CD14-positive monocyte (primary cell): Measurements from ENCODE around the gene DENND2C. TPM values are rescaled to one million over a fixed set of nuclear protein-coding genes. Genes with fewer than 3 reads are reported as not detected.

Experiments used
- DNase-seq, 3 donors: peaks; one replicate each; pipeline ENCODE4 v3.0.0-alpha.2; 2011 to 2022
- H2AFZ ChIP-seq: 2 replicates; pipeline ENCODE4 v1.6.0; 2012; ENCODE audit warnings: mild to moderate bottlenecking, low read depth, low read length, inconsistent platforms; ENCODE audit not compliant: insufficient read depth, poor library complexity, severe bottlenecking
- H3K27ac ChIP-seq, 2 donors: 1 replicate in 1 of 2; 2 replicates in 1 of 2; pipeline ENCODE4 v1.5.1; 2012 to 2013; ENCODE audit warnings: low read length in 2 of 2, control low read depth in 1 of 2, inconsistent platforms in 1 of 2, low read depth in 1 of 2, mild to moderate bottlenecking in 1 of 2
- H3K27me3 ChIP-seq, 2 donors: one replicate each; pipeline versions ENCODE4 v1.6.0 to v1.6.1; 2011 to 2013; ENCODE audit warnings: low read length in 2 of 2; ENCODE audit not compliant: control insufficient read depth in 2 of 2, insufficient read depth in 2 of 2
- H3K36me3 ChIP-seq, 2 donors: replicated peaks in 1 of 2; 1 replicate in 1 of 2; 2 replicates in 1 of 2; pipeline versions ENCODE4 v1.5.1 to v1.6.1; 2012 to 2013; ENCODE audit warnings: low read length in 2 of 2, control low read depth in 1 of 2, inconsistent platforms in 1 of 2, mild to moderate bottlenecking in 1 of 2; ENCODE audit not compliant: insufficient read depth in 2 of 2, control insufficient read depth in 1 of 2
- H3K4me1 ChIP-seq, 2 donors: 1 replicate in 1 of 2; 2 replicates in 1 of 2; pipeline versions ENCODE4 v1.5.1 to v1.6.1; 2012 to 2013; ENCODE audit warnings: low read length in 2 of 2, control low read depth in 1 of 2, inconsistent platforms in 1 of 2, mild to moderate bottlenecking in 1 of 2, moderate library complexity in 1 of 2; ENCODE audit not compliant: insufficient read depth in 2 of 2, control insufficient read depth in 1 of 2
- H3K4me2 ChIP-seq: replicated peaks from 2 replicates; pipeline ENCODE3; 2012; ENCODE audit warnings: low read length, moderate library complexity, mild to moderate bottlenecking; ENCODE audit not compliant: poor library complexity, severe bottlenecking; ENCODE audit errors: extremely low read depth
- H3K4me3 ChIP-seq, 3 experiments: fragments of 200-600 bp in 1 of 3; sonication (generic) in 1 of 3; replicated peaks in 1 of 3; 1 replicate in 2 of 3; 2 replicates in 1 of 3; pipeline ENCODE4 v1.5.1; 2011 to 2013; ENCODE audit warnings: low read length in 3 of 3, mild to moderate bottlenecking in 3 of 3, control low read depth in 2 of 3, low read depth in 2 of 3, inconsistent platforms in 1 of 3, moderate library complexity in 1 of 3
- H3K79me2 ChIP-seq: 2 replicates; pipeline ENCODE4 v1.6.0; 2012; ENCODE audit warnings: mild to moderate bottlenecking, control low read depth, inconsistent platforms, low read length, moderate library complexity; ENCODE audit not compliant: insufficient read depth
- H3K9ac ChIP-seq: 2 replicates; pipeline ENCODE4 v1.6.0; 2017; ENCODE audit warnings: low read length, mild to moderate bottlenecking; ENCODE audit not compliant: insufficient read depth, poor library complexity, severe bottlenecking
- H3K9me3 ChIP-seq, 2 donors: replicated peaks in 1 of 2; 1 replicate in 1 of 2; 2 replicates in 1 of 2; pipeline versions ENCODE4 v1.5.1 to v1.6.1; 2012 to 2013; ENCODE audit warnings: low read length in 2 of 2, control low read depth in 1 of 2; ENCODE audit not compliant: control insufficient read depth in 1 of 2, insufficient read depth in 1 of 2
- H4K20me1 ChIP-seq: 2 replicates; pipeline ENCODE4 v1.6.0; 2012; ENCODE audit warnings: mild to moderate bottlenecking, low read length, control low read depth, moderate library complexity; ENCODE audit not compliant: insufficient read depth
- H3K27ac Mint-ChIP-seq, 7 donors: one replicate each; pipeline ENCODE4 v1.8.0; 2020; ENCODE audit warnings: mild to moderate bottlenecking in 7 of 7, mixed read lengths in 7 of 7, moderate library complexity in 6 of 7, inconsistent platforms in 2 of 7
- H3K27me3 Mint-ChIP-seq, 3 donors: one replicate each; pipeline ENCODE4 v1.8.0; 2021 to 2022; ENCODE audit warnings: low read depth in 3 of 3, mild to moderate bottlenecking in 3 of 3, mixed read lengths in 3 of 3, moderate library complexity in 3 of 3, inconsistent platforms in 1 of 3
- H3K36me3 Mint-ChIP-seq, 2 donors: one replicate each; pipeline ENCODE4 v1.8.0; 2020; ENCODE audit warnings: mixed read lengths in 2 of 2, inconsistent platforms in 1 of 2, mild to moderate bottlenecking in 1 of 2
- H3K4me1 Mint-ChIP-seq: one replicate; pipeline ENCODE4 v1.8.0; 2020; ENCODE audit warnings: mild to moderate bottlenecking, mixed read lengths
- H3K4me3 Mint-ChIP-seq, 2 donors: one replicate each; pipeline ENCODE4 v1.8.0; 2020; ENCODE audit warnings: mild to moderate bottlenecking in 2 of 2, mixed read lengths in 2 of 2, moderate library complexity in 1 of 2
- H3K9me3 Mint-ChIP-seq, 7 donors: one replicate each; pipeline ENCODE4 v1.8.0; 2020 to 2022; ENCODE audit warnings: mixed read lengths in 7 of 7, mild to moderate bottlenecking in 6 of 7, moderate library complexity in 6 of 7, inconsistent platforms in 2 of 7
- CTCF ChIP-seq: fragments of 200-600 bp; IDR thresholded peaks from one replicate; pipeline ENCODE4 v1.8.0; 2022; ENCODE audit warnings: antibody characterized with exemption, mild to moderate bottlenecking
- WGBS: methylation state at CpG from one replicate; pipeline ENCODE4 v1.1.5; 2013; ENCODE audit warnings: missing lambda C conversion rate; ENCODE audit not compliant: insufficient coverage; 5-methylcytosine and 5-hydroxymethylcytosine counted together
- intact Hi-C, 2 donors: fragments of 100-400 bp; cut with micrococcal nuclease; formaldehyde crosslinking; loops; one replicate each; pipeline versions ENCODE4 v1.15.0 to v1.15.1; 2023
- polyA plus RNA-seq, 3 donors: library from polyadenylated mRNA; depleted of rRNA in 1 of 3; unstranded in 2 of 3; stranded (reverse) in 1 of 3; fragments of 300-500 nt in 2 of 3; fragments of >200 nt in 1 of 3; fragmentation: Illumina TruSeq in 2 of 3; gene quantifications; 1 replicate in 2 of 3; 2 replicates in 1 of 3; pipeline ENCODE4 v1.2.3, GENCODE V29; 2012 to 2021

The DENND2C gene
- polyA plus RNA-seq, 3 donors, result 0.03 to 0.07 (median 0.06) TPM

DNA sequence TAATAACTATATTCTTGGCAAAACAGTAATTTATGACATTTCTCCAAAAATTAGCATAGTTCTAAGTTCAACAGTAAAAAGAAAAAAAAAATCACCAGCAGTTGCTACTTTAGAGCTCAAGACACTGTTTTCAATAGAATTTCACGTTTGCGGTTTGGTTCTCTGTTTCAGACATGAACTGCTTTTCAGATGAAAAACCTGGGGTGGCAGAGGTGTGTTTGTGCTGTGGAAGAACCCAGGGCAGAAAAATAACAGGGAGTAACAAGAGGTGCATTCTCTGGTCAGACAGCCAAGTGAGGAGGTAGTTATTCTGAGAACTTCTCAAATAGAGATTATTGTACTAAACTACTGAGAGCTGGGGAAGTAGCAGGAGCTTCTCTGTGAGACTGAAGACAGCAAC lies 37.8 kb upstream of the DENND2C start:
- no peak overlapping the region for H3K27ac ChIP-seq
- no peaks in the 10 kb centered on the region for H3K4me1 Mint-ChIP-seq
- peaks cover 54 to 65% of the 10 kb centered on the region in 2 donors for H3K36me3 Mint-ChIP-seq
- no peaks in the 10 kb centered on the region for H3K79me2 ChIP-seq
- H3K4me2 ChIP-seq, result no peak overlapping the region
- no peak for TF ChIP-seq CTCF
- intact Hi-C loops, result no loop called here
- H3K4me3 ChIP-seq, result no peak overlapping the region
- no peaks in the 10 kb centered on the region for H3K27me3 Mint-ChIP-seq
- no peaks in the 10 kb centered on the region for H4K20me1 ChIP-seq
- no peaks in the 10 kb centered on the region for H3K9me3 ChIP-seq
- H3K9ac ChIP-seq, result no peak overlapping the region
- peaks cover 61 to 73% of the 10 kb centered on the region in 2 donors for H3K36me3 ChIP-seq
- H3K27ac Mint-ChIP-seq, result peak overlapping the region in 4 of 7 donors; percentile 2 to 41 (median 12)
- H2AFZ ChIP-seq, result no peak overlapping the region
- no peaks in the 10 kb centered on the region for H3K9me3 Mint-ChIP-seq
- H3K4me3 Mint-ChIP-seq, result no peak overlapping the region
- DNase-seq, result no peak
- no peaks in the 10 kb centered on the region for H3K27me3 ChIP-seq
- no peaks in the 10 kb centered on the region for H3K4me1 ChIP-seq
- WGBS, result no CpG with 5 or more reads among the region's 2 CpGs

DNA sequence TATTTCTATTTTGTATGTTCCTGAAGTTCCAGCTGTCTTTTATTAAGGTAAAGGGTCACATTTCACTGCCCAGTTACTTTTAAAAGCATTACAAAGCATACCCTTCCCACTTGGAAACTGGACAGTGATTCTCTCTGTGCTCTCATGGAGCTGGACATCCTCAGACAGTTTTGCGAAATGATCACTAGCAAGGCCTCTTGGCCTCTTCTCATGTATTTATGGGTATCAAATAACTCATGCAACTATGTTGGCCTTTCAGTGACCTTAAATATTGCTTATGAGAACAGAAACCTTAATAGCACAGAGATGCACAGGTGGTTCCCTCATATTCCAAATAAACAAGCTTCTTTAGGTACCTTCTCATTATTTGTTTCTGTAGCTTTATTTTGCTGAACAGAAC lies 33.4 kb upstream of the DENND2C start:
- H3K79me2 ChIP-seq, result no peaks in the 10 kb centered on the region
- H3K27me3 ChIP-seq, result no peaks in the 10 kb centered on the region
- peaks cover 0 to 6% (median 1%) of the 10 kb centered on the region in 3 donors for H3K27me3 Mint-ChIP-seq
- peaks cover 29 to 33% of the 10 kb centered on the region in 2 donors for H3K36me3 ChIP-seq
- peaks cover 32 to 33% of the 10 kb centered on the region in 2 donors for H3K36me3 Mint-ChIP-seq
- H3K4me2 ChIP-seq, result no peak overlapping the region
- H3K9ac ChIP-seq, result no peak overlapping the region
- no peak overlapping the region for H3K27ac ChIP-seq
- no peak overlapping the region for H3K27ac Mint-ChIP-seq
- no peak for TF ChIP-seq CTCF
- no peaks in the 10 kb centered on the region for H4K20me1 ChIP-seq
- H3K4me1 ChIP-seq, result no peaks in the 10 kb centered on the region
- WGBS, result no CpG with 5 or more reads among the region's 1 CpG
- H3K4me3 Mint-ChIP-seq, result no peak overlapping the region
- no peaks in the 10 kb centered on the region for H3K9me3 ChIP-seq
- intact Hi-C loops, result no loop called here
- no peak overlapping the region for H2AFZ ChIP-seq
- H3K4me1 Mint-ChIP-seq, result peaks cover 2% of the 10 kb centered on the region
- no peak for DNase-seq
- H3K4me3 ChIP-seq, result no peak overlapping the region
- H3K9me3 Mint-ChIP-seq, result peaks cover 0 to 1% (median 0%) of the 10 kb centered on the region in 7 donors
